Prostate gland (tissue), 2 donors: Measurements from ENCODE around the gene TOMM70. TPM values are rescaled to one million over a fixed set of nuclear protein-coding genes. Genes with fewer than 3 reads are reported as not detected.

Experiments used
- DNase-seq: peaks from one replicate; pipeline ENCODE4 v3.0.0-alpha.2; 2019; ENCODE audit warnings: low spot score
- H3K27ac ChIP-seq, 2 donors: fragments of 200-600 bp; sonication (generic); 2 replicates each; pipeline ENCODE4 v1.5.1; 2017 to 2019
- H3K27me3 ChIP-seq: fragments of 200-600 bp; sonication (generic); replicated peaks from 2 replicates; pipeline ENCODE4 v1.5.1; 2019; ENCODE audit not compliant: insufficient read depth
- H3K36me3 ChIP-seq, 2 donors: fragments of 200-600 bp; sonication (generic); 1 replicate in 1 of 2; 2 replicates in 1 of 2; pipeline versions ENCODE4 v1.5.1 to v1.8.1; 2017 to 2019
- H3K4me1 ChIP-seq: fragments of 200-600 bp; sonication (generic); replicated peaks from 2 replicates; pipeline ENCODE4 v1.5.1; 2019
- H3K4me3 ChIP-seq, 2 donors: fragments of 200-600 bp; sonication (generic); 2 replicates each; pipeline ENCODE4 v1.5.1; 2017 to 2019
- H3K9me3 ChIP-seq: fragments of 200-600 bp; sonication (generic); 2 replicates; pipeline ENCODE4 v1.5.1; 2017
- CTCF ChIP-seq, 4 experiments: fragments of 200-600 bp in 2 of 4; fragments of 450-650 bp in 2 of 4; sonication (generic) in 2 of 4; IDR thresholded peaks; 1 replicate in 3 of 4; 2 replicates in 1 of 4; pipeline ENCODE4 v1.5.1; 2016 to 2019; ENCODE audit warnings: antibody characterized with exemption in 4 of 4, mild to moderate bottlenecking in 2 of 4, moderate library complexity in 2 of 4
- POLR2A ChIP-seq: fragments of 450-650 bp; IDR thresholded peaks from one replicate; pipeline ENCODE4 v1.6.1; 2016; ENCODE audit warnings: antibody characterized with exemption, mild to moderate bottlenecking
- POLR2AphosphoS5 ChIP-seq: sonication (generic); formaldehyde crosslinking; IDR thresholded peaks from one replicate; pipeline ENCODE4 v1.6.1; 2017; ENCODE audit warnings: antibody characterized with exemption
- WGBS: methylation state at CpG from one replicate; pipeline ENCODE4 v1.1.5; 2018; 5-methylcytosine and 5-hydroxymethylcytosine counted together
- intact Hi-C: fragments of 100-400 bp; cut with DNase I; formaldehyde crosslinking; loops from one replicate; pipeline ENCODE4 v1.14.2; 2022
- total RNA-seq, 2 donors: library from RNA; depleted of rRNA; stranded (reverse); fragments of >200 nt; gene quantifications; one replicate each; pipeline ENCODE4 v1.1.0, GENCODE V29; 2016

Gene TOMM70
- total RNA-seq, 2 donors from 2014 or later: 34.0 to 36.1 TPM

GRCh38 chr3:100426067-100426682, 25.3 kb upstream of the TOMM70 start:
- no peaks in the 10 kb centered on the region for H3K9me3 ChIP-seq
- H3K27ac ChIP-seq: no peak overlapping the region
- TF ChIP-seq POLR2A (no peak), POLR2AphosphoS5 (no peak), CTCF (IDR thresholded peaks at IDR 0.05) (no peak)
- intact Hi-C loops: no loop called here
- H3K36me3 ChIP-seq: no peaks in the 10 kb centered on the region
- DNase-seq: no peak
- no peaks in the 10 kb centered on the region for H3K4me1 ChIP-seq
- no peaks in the 10 kb centered on the region for H3K27me3 ChIP-seq
- H3K4me3 ChIP-seq: no peak overlapping the region
- 46% methylated on average over 8 of the region's 8 CpGs for WGBS

GRCh38 chr3:100425316-100425715, 24.4 kb upstream of the TOMM70 start:
- intact Hi-C loops: no loop called here
- Histone ChIP-seq H3K27me3 (no peaks in the 10 kb centered on the region), H3K4me3 (no peak overlapping the region), H3K4me1 (no peaks in the 10 kb centered on the region), H3K27ac (no peak overlapping the region), H3K36me3 (no peaks in the 10 kb centered on the region), H3K9me3 (no peaks in the 10 kb centered on the region)
- TF ChIP-seq POLR2AphosphoS5 (no peak), POLR2A (no peak), CTCF (IDR thresholded peaks at IDR 0.05) (no peak)
- no peak for DNase-seq
- WGBS: 41% methylated on average over 1 of the region's 1 CpG

- Histone ChIP-seq H3K27ac (no peak overlapping the region), H3K4me1 (no peaks in the 10 kb centered on the region), H3K9me3 (no peaks in the 10 kb centered on the region), H3K36me3 (no peaks in the 10 kb centered on the region), H3K27me3 (no peaks in the 10 kb centered on the region), H3K4me3 (no peak overlapping the region)
- intact Hi-C loops: no loop called here
- WGBS: 98% methylated on average over 2 of the region's 2 CpGs
- TF ChIP-seq POLR2A (no peak), CTCF (IDR thresholded peaks at IDR 0.05) (no peak), POLR2AphosphoS5 (no peak)
- no peak for DNase-seq
Observed at GRCh38 chr3:100424261-100424660, 23.4 kb upstream of the TOMM70 start.

- no peak for TF ChIP-seq POLR2AphosphoS5
- TF ChIP-seq CTCF (IDR thresholded peaks at IDR 0.05): no peak
- TF ChIP-seq POLR2A: no peak
- Histone ChIP-seq H3K27ac (no peak overlapping the region), H3K4me1 (no peaks in the 10 kb centered on the region), H3K27me3 (no peaks in the 10 kb centered on the region), H3K4me3 (no peak overlapping the region), H3K9me3 (no peaks in the 10 kb centered on the region), H3K36me3 (no peaks in the 10 kb centered on the region)
- 96% methylated on average over 5 of the region's 5 CpGs for WGBS
- no peak for DNase-seq
- intact Hi-C loops: no loop called here
Observed at GRCh38 chr3:100423611-100424010, 22.7 kb upstream of the TOMM70 start.

GRCh38 chr3:100420885-100421284, 20.0 kb upstream of the TOMM70 start:
- DNase-seq: no peak
- no peaks in the 10 kb centered on the region for H3K9me3 ChIP-seq
- H3K27me3 ChIP-seq: no peaks in the 10 kb centered on the region
- 96% methylated on average over 2 of the region's 2 CpGs for WGBS
- no peak for TF ChIP-seq POLR2AphosphoS5
- no peak for TF ChIP-seq CTCF (IDR thresholded peaks at IDR 0.05)
- TF ChIP-seq POLR2A: no peak
- H3K36me3 ChIP-seq: no peaks in the 10 kb centered on the region
- no peak overlapping the region for H3K4me3 ChIP-seq
- intact Hi-C loops: no loop called here
- H3K4me1 ChIP-seq: no peaks in the 10 kb centered on the region
- no peak overlapping the region for H3K27ac ChIP-seq
